DMS 273 (cell line): ENCODE results near the gene LINGO4.
A peak's percentile ranks its signal among the peaks of the same experiment; 100 is the strongest.

Experiments used
- DNase-seq: peaks from one replicate; lab custom pipeline; 2025; ENCODE audit not compliant: unreplicated experiment; lab: John Stamatoyannopoulos, UW

LINGO4 gene

GRCh38 chr1:151815716-151816327 lies 10.6 kb upstream of the LINGO4 start:
- DNase-seq = no peak

GRCh38 chr1:151814971-151815545 lies 9.8 kb upstream of the LINGO4 start:
- no peak for DNase-seq

DNA sequence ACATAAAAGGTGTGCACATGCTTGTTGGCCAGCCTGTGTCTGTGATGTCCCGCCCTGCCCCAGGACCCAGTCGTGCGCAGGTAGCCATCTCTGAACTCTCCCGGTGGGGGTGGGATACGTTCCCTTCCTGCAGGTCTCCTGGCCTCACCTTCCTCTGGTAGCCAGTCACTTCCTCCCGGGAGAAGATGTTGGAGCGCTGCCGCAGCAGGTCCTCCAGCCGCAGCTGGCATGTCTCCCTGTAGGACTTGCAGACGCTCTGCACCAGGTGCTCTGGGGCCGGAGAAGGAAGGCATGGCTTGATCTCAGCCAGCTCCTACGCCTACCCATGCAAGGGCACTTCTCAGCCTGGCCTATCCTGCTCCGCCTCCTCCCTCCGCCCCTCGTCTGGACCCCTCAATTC lies 9.2 kb upstream of the LINGO4 start:
- DNase-seq = no peak

GRCh38 chr1:151813271-151813977 lies 8.2 kb upstream of the LINGO4 start:
- peak; percentile 13 for DNase-seq

- peak; percentile 65 for DNase-seq
Measured at GRCh38 chr1:151811181-151811580, 6.0 kb upstream of the LINGO4 start.

DNA sequence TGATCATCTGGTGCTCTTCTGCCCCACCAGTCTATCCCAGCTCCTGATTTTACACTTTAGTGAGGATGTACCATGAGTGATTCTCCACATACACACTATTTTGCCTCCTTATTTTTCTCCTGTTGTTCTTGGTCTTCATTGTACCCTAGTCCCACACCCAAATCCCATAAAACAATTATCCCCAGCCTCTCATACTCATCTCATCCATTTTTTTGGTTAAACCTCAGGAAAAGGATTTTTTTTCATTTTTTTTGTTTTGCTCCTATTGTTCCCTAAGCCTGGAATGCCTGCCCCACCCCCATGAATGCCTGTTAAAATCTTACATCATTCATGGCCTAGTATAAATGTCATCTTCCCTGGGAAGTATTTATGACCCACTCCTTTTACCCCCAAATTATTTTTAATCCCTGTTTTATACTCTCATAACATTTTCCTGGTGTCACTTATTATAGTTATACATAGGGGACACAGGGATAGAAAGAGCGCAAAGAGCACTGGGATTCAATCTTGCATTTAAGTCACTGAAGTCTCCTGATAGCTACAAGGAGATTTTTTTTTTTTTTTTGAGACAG lies 4.9 kb upstream of the LINGO4 start:
- no peak for DNase-seq

DNA sequence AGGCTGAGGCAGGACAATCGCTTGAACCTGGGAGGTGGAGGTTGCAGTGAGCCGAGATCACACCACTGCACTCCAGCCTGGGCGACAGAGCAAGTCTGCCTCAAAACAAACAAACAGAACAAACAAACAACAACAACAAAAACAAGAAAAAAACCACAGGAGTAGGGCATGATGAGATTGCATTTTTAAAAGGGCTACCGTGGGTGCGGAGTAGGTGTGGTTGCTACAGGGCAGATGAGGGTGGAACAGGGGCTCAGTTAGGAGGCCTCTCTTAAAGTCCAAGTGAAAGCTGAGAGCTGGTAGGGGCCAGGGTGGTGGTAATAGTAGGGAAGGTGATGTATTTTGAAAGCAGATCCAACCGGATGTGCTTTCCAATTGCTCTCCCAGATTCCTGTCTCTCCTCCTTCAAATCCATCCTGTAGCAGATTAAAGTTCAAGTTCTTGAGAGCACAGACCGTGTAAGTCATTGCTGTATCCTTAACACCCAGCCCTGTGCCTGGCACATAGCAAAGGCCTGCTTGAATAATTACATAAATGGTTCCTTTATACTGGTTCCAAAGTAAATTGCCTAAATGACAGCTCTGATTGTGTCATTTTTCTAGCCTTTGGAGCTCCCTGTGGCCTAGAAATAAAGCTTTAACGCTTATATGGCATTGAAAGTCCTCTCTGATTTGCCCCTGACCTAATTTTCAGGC lies 4.2 kb upstream of the LINGO4 start:
- no peak for DNase-seq

DNA sequence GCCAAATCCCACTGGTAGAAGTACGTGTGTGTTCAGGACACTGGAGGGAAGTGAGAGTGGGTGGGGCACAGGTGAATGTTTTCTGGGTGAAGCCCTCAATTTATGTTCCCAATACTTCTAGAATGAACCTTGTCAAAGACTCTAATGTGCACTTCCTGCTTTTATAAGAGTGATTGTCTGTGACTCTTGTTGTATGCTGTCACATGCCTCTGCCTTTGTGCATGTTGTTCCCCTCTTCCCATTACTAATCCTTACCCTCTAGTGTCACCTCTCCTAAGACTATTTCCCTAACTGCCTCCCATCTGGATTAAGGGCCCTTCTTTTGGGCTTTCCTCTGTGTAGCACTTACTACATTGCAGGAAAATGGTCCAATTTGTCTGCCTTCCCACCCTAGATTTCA lies 2.5 kb upstream of the LINGO4 start:
- DNase-seq = no peak

DNA sequence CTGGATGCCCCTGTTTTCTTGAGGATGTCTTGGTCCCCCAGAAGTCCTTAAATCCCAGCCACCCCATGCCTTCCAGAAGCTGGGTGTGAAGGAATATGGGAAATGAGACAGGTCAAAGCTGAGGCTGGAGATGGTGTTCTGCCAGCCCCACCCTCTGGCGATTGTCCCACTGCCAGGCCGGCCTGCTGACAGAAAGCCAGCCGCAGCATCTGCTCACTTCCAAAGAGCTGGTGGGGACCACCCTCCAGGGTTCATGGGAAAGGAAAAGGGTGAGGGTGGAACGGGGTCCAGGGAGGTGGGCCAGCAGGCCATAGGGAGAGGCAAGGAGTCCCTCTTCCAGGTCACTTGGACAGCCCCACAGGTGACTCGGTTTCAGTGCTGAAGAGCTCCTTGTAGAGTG lies 1.9 kb upstream of the LINGO4 start:
- peak; percentile 14 for DNase-seq

DNA sequence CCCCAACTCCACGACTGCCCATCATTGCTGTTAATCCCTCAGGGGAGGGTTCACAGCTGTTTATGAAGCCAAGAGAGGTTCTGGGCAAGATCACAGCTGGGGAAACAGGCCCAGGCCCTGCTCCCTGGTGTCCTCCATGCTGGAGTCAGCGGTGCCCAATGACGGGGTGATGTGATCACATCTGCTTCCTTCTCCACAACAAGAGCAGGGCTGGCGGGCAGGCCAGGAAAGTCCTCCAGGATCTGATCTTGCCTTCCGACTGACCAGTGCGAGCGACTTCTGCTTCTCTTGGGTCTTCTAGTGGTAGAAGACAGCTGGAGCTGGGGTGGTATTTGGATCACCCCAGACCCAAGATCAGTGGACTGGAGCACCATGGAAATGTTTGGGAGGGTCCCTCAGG lies 951 bp upstream of the LINGO4 start:
- DNase-seq = no peak

- no peak for DNase-seq
Measured at GRCh38 chr1:151803915-151804314, 1.3 kb downstream of the LINGO4 start.

DNA sequence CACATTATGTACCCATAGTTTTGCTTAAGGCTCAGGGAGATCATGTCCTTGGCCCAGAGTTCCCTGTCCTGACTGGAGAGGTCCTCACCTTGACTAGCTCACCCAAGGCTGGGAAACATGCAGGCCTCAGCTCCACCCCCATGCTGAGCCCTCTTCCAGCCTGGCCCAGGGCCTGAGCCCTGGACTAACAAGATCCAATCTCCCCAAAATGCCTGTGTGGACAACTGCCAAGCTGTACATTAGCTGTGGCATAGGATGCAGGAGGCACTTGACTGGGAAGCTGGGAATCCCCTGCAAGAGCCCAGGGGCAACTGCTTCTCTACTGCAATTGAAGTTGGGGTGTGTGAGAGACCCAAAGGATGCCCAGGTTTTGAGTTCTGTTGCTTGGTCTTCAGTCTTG lies 2.1 kb downstream of the LINGO4 start:
- DNase-seq = no peak

DNA sequence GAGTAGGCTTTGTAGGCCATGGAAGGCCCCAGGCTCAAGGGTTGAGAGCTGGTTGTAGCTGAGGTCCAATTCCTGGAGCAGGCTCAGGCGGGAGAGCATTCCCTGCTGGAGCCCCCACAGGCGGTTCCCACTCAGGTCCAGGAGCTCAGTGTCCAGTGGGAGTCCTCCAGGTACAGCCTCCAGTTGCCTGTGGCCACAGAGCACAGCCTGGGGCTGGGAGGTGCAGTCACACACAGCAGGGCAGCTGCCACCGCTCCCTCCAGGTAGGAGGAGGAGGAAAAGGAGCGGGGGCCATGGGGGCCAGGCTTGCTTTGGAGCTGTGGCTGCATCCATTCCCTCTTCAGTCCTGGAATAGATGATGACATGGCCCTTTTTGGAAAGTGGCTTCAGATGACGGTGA lies 2.8 kb downstream of the LINGO4 start:
- DNase-seq = no peak

DNA sequence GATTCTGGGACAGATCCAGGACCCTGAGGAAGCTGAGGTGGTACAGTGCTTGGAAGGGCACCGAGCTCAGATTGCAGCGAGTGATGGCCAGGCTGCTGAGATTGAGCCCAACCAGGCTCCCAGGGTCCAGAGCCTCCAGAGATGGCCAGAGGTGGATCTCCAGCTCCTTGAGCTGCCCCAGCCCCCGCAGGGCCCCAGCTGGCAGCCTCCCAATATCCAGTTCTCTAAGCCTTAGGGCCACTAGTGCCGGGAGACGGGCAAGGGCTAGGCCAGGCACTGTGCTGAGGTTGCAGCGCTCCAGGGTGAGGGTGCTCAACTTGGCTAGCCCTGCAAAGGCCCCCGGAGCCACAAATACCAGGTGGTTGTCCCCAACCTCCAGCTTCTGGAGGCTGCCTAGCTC lies 3.4 kb downstream of the LINGO4 start:
- no peak for DNase-seq

DNA sequence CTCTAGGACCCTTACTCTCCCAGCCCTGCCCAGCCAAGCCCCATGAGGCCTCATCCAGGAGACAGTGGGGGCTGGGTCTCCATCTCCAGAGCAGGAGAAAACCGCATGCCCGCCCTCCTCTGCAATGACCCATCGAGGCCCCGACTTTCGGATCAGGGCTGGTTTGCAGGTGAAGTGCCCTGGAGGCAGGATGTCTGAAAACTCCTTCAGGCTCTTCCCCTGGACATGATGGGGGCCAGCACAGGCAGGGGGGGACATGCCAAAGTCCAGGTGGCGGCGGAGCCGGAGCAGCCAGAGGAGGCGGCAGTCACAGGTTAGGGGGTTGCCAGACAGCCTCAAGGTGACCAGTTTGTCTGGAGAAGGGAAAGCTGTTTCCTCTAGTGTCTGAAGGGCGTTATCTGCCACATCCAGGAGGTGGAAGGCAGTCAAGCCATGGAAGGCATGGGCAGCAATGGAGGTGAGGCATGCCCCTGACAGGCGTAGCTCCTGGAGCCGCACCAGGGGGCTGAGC lies 3.9 kb downstream of the LINGO4 start:
- DNase-seq = no peak

GRCh38 chr1:151800830-151801229 lies 4.4 kb downstream of the LINGO4 start:
- no peak for DNase-seq

- no peak for DNase-seq
Measured at GRCh38 chr1:151799179-151800022, 5.8 kb downstream of the LINGO4 start.

GRCh38 chr1:151798571-151798970 lies 6.6 kb downstream of the LINGO4 start:
- DNase-seq = no peak

DNA sequence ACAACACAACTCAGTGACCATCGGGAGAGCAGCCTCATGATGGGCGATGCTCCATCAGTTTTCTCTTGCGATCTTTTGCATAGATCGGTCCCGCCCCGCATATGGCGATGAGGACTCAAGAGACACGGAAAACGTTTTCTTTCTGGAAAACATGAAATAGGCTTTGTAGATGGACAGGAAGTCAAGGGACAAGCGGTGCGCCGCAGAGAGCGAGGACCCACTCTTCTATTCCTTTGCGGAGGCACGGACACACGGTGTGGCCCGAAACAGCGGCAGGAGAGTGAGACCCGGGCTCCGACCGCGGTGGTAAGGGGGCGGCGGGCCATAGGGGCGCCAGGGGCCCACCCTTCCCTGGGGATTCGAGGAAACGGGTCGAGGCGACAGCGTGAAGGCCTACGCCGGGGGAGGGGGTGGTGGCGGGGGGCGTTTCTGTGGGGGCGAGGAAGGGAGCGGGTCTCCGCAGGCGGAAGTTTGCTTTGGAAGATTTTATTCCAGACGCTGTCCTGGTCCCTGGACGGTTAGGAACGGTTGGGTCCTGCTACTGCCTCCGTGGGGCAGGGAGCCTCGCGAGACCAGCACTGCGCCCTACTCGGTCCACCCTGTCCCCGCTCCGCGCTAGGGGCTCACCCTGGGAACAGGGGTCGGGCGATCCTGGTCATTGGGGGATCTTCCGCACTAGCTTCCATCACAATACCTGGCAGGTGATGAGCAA lies 14.1 kb downstream of the LINGO4 start:
- DNase-seq = peak; percentile 56
